Suprapubic skin (tissue), 3 donors: Measurements from ENCODE around the gene SEMA6B.

Source experiments
- CTCF ChIP-seq, 2 donors: fragments of 200-600 bp in 1 of 2; fragments of 450-650 bp in 1 of 2; sonication (generic) in 1 of 2; IDR thresholded peaks; one replicate each; pipeline ENCODE4 v1.5.1; 2016 to 2019; ENCODE audit warnings: antibody characterized with exemption in 2 of 2, mild to moderate bottlenecking in 1 of 2, moderate library complexity in 1 of 2
- POLR2AphosphoS5 ChIP-seq, 3 donors: sonication (generic); formaldehyde crosslinking; IDR thresholded peaks; one replicate each; pipeline ENCODE4 v1.6.1; 2017; ENCODE audit warnings: antibody characterized with exemption in 3 of 3

GRCh38 chr19:4539169-4539692 lies 20.3 kb downstream of the SEMA6B start:
- TF ChIP-seq POLR2AphosphoS5 (IDR thresholded peaks at IDR 0.05) (no peak), CTCF (IDR thresholded peaks at IDR 0.05) (no peak)
